RWPE1 (cell line): Measurements from ENCODE around the gene TIGD7.

Experiments used
- CTCF ChIA-PET: fragments of 350-600 bp; sonication (Branson Sonifier 250); formaldehyde crosslinking; extraction: SDS; loops from one replicate; lab custom pipeline; 2021; lab: Yijun Ruan, JAX
- POLR2A ChIA-PET: fragments of 400-600 bp; formaldehyde crosslinking; extraction: SDS; loops from one replicate; lab custom pipeline; 2020; ENCODE audit warnings: antibody characterized with exemption; ENCODE audit not compliant: low non-redundant PET; lab: Yijun Ruan, JAX
- DNase-seq: peaks from one replicate; pipeline ENCODE4 v3.0.0; 2012; ENCODE audit warnings: low spot score
- H3K27ac ChIP-seq: fragments of 450-650 bp; 2 replicates; pipeline ENCODE4 v1.5.1; 2017
- CTCF ChIP-seq: fragments of 450-650 bp; conservative IDR thresholded peaks from 2 replicates; pipeline ENCODE4 v1.5.1; 2017; ENCODE audit warnings: low read depth, mild to moderate bottlenecking

Gene TIGD7

DNA sequence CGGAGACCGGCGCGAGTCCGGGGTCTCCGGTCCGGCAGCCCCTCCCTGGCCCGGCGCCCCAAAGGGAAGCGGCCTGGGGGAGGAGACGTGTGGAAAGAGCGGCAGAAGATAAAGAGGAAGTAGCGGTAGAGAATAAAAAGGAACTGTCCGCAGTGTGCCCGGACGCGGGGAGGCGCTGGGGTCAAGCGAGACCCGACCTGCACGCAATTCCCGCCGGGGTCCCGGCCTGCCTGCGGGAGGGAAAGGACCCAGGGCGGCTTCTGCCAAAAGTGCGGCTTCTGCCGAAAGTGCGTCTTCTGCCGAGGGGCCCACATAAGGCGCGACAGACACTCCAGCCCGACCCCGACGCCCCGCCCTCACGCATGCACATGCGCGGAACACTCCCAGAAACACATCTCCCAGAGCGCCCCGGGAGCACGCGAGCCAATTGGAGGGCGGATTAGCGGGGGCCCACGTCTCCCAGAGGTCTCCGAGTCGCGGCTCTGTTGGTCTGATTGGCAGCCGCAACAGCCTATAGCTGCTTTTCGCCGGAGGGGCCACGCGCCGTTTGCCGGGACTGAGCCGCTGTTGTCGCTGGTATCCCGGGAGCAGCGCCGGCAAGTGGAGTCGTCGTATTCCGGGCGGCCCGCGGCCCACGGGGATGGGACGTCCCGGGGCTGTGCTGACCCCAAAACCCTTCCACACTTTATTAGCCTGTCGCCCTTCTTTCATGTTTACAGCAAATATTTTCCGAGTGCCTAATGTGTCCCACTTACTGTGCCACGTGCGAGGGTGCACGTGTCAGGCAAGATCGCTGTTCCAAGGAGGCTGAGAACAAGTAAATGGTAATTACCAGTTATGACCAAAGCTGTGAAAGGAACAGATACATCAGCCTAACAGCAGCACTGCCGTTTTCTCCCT is 40.8 kb downstream of the TIGD7 start:
- DNase-seq: peak; percentile 96
- peak overlapping the region; percentile 99 for H3K27ac ChIP-seq
- ChIA-PET POLR2A (interaction anchor here (0.8 to 1.0 kb wide), 2 partner anchors 11 to 137 kb away, joined by 3 to 13 read pairs; partner anchors contain the start of genes ZNF174 and ZSCAN32), CTCF (interaction anchor here (0.5 to 0.9 kb wide), 2 partner anchors 18 to 236 kb away, joined by 3 read pairs; partner anchors contain the start of gene CLUAP1)
- TF ChIP-seq CTCF: no peak; the same call in 1 of the 2 replicates

DNA sequence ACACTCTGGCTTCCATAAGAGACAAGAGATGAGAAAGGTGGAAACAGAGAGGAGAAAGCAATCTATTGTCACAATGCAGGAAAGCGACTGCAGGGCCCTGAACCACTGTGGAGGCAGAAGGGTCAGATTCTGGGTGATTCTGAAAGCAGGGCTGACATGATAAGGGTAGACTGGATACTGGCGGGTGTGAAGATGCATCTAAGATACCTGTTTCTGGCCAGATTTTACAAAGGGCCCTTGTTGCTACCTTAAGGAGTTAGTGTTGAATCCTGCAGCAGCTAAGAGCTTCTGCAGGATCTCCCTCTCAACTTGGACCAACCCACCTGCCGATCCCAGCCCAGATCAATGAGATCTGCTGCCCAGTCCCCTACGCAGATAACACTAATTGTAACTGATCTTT is 42.7 kb downstream of the TIGD7 start:
- no peak for DNase-seq
- ChIA-PET CTCF (no interaction called here), POLR2A (no interaction called here)
- peak overlapping the region; percentile 99 for H3K27ac ChIP-seq
- no peak for TF ChIP-seq CTCF

DNA sequence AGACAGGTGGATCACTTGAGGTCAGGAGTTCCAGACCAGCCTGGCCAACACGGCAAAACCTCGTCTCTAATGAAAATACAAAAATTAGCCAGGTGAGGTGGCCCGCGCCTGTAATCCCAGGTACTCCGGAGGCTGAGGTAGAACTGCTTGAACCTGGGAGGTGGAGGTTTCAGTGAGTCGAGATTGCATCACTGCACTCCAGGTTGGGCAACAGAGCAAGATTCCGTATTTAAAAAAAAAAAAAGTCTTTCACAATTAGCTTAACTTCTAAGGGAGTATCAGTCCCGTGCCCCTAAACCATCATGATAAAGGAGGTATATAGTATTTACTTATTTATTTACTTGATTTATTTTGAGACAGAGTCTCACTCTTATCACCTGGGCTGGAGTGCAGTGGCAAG is 45.4 kb downstream of the TIGD7 start:
- H3K27ac ChIP-seq: no peak overlapping the region
- no peak for DNase-seq
- ChIA-PET POLR2A (no interaction called here), CTCF (no interaction called here)
- TF ChIP-seq CTCF: no peak

DNA sequence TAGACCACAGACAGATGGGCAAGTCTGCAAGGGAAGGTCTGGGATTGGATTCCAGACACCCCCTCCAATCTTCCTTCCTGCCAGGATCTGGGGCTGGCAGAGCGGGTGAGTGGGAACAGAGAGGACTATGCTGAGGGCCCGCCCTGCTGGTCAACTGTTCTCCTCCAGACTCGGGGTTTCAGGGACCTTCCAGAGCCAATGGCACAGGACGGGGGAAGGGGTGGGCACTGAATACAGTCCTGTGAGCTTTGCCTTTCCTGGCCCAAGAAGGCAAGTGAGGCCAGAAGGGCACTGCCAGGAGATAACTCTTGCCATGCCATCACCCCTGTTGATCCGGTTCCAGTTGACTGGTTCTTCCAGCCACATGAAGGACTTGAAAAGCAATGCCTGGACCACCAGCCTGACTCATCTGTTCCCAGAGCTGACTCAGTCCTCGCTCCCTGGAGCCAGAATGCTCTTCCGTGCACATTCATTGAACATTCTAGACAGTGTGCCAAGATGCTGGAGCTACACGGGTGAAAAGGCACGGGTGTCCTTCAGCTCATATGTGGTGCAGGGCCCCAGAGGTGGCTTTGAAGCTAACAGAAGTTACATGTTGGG is 48.3 kb downstream of the TIGD7 start:
- POLR2A ChIA-PET: no interaction called here
- DNase-seq: no peak

GRCh38 chr16:3256146-3256865 is 48.9 kb downstream of the TIGD7 start, which contains the start of gene MEFV:
TSS of gene MEFV (minus strand) at chr16:3256633. CDS start at chr16:3256587, 46 bp downstream.
- ChIA-PET CTCF (no interaction called here), POLR2A (no interaction called here)
- no peak for DNase-seq
- no peak within 1 kb of the TSS for H3K27ac ChIP-seq
- no peak for TF ChIP-seq CTCF

More for the DNA sequence above, 48.3 kb downstream of the TIGD7 start:
- CTCF ChIA-PET: no interaction called here
- TF ChIP-seq CTCF: no peak
- no peak overlapping the region for H3K27ac ChIP-seq

DNA sequence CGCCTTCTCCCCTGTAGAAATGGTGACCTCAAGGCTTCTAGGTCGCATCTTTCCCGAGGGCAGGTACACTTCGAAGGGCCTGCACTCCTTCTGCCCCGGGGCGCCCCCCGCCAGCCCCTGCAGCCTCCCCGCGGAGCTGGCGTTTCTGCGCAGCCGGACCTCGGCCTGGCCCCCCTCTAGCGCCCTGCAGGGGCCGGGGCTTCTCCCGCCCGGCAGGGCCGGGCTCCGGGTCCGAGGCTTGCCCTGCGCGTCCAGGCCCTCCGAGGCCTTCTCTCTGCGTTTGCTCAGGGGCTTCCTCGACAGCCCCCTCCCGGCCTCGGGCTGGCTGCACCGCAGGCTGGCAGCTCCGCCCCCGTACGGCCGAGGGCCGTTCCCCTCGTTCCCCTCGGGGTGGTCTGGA is 50.9 kb downstream of the TIGD7 start:
- ChIA-PET POLR2A (no interaction called here), CTCF (no interaction called here)
- no peak overlapping the region for H3K27ac ChIP-seq
- DNase-seq: no peak
- no peak for TF ChIP-seq CTCF
